Stimulated activated naive B cell treated with anti-CD40 and anti-IgM and Interleukin-4, amounts not matched to agents 10 μg/mL and 1 μg/mL and 100 μg/mL, for 72 hours (primary cell): ENCODE results near the gene USF2.

Source experiments
- ATAC-seq, 2 donors: fragments of 150-1000 bp; cut with Tn5 transposase; replicated peaks; 2 replicates each; pipeline ENCODE4 v1.10.0; 2021; ENCODE audit warnings: moderate library complexity in 1 of 2
- DNase-seq: peaks from one replicate; pipeline ENCODE4 v3.0.0; 2021
- H3K27ac Mint-ChIP-seq: one replicate; pipeline ENCODE4 v1.8.0; 2022; ENCODE audit warnings: mild to moderate bottlenecking, mixed read lengths
- H3K27me3 Mint-ChIP-seq, 2 donors: one replicate each; pipeline ENCODE4 v1.8.0; 2022; ENCODE audit warnings: mixed read lengths in 2 of 2
- H3K36me3 Mint-ChIP-seq, 2 donors: one replicate each; pipeline ENCODE4 v1.8.0; 2022; ENCODE audit warnings: mixed read lengths in 2 of 2, mild to moderate bottlenecking in 1 of 2
- H3K4me1 Mint-ChIP-seq, 2 donors: one replicate each; pipeline ENCODE4 v1.8.0; 2022; ENCODE audit warnings: mixed read lengths in 2 of 2, mild to moderate bottlenecking in 1 of 2
- H3K4me3 Mint-ChIP-seq, 2 donors: one replicate each; pipeline ENCODE4 v1.8.0; 2022; ENCODE audit warnings: mild to moderate bottlenecking in 2 of 2, mixed read lengths in 2 of 2, moderate library complexity in 1 of 2
- H3K9me3 Mint-ChIP-seq, 2 donors: one replicate each; pipeline ENCODE4 v1.8.0; 2022; ENCODE audit warnings: mixed read lengths in 2 of 2, mild to moderate bottlenecking in 1 of 2

USF2 gene

DNA sequence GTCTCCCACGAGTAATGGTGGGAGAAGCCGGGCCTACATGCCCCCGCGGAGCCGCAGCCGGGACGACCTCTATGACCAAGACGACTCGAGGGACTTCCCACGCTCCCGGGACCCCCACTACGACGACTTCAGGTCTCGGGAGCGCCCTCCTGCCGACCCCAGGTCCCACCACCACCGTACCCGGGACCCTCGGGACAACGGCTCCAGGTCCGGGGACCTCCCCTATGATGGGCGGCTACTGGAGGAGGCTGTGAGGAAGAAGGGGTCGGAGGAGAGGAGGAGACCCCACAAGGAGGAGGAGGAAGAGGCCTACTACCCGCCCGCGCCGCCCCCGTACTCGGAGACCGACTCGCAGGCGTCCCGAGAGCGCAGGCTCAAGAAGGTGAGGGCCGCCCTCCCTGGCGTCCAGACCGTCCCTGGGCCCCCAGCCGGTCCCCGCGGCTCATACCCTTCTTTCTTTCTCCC, 1.4 kb upstream of the USF2 start:
- H3K9me3 Mint-ChIP-seq: no peaks in the 10 kb centered on the region
- no peaks in the 10 kb centered on the region for H3K27me3 Mint-ChIP-seq
- H3K4me1 Mint-ChIP-seq: peaks cover 46 to 63% of the 10 kb centered on the region in 2 donors
- ATAC-seq (peak; percentile 20 to 22), DNase-seq (peak; percentile 46)
- H3K4me3 Mint-ChIP-seq: peak overlapping the region; percentile 97 to 99
- H3K27ac Mint-ChIP-seq: peak overlapping the region; percentile 99
- peaks cover 27 to 49% of the 10 kb centered on the region in 2 donors for H3K36me3 Mint-ChIP-seq

DNA sequence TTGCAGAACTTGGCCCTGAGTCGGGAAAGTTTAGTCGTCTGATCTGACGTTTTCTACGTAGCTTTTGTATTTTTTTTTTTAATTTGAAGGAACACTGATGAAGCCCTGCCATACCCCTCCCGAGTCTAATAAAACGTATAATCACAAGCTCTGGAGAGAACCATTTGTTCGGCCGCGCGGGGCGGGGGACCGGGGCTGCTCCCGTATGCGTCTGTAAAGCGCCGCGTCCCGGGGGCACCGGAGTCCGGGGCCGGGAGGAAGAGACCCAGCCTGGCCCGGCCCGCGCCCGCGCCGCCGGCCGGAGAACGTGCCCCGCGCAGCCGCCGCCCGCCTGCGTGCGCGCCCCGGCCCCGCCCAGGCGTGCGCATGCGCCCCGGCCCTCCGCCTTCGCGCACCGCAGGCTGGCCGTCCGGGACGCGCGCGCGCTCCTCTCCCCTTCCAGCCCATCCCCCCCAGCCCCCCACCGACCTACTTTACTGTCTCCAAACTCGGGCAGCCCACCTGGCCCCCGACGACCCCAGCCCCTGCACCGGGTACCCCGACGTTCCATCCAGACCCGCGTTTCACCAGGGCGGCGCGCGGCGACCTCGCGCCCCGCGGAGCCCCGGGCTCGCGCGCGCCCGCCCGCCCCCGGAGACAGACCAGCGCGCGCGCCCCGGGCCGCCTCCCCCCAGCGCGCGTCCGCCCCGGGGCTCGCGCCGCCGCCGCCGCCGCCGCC, 785 bp upstream of the USF2 start:
- peak overlapping the region; percentile 99 for H3K27ac Mint-ChIP-seq
- no peaks in the 10 kb centered on the region for H3K9me3 Mint-ChIP-seq
- no peaks in the 10 kb centered on the region for H3K27me3 Mint-ChIP-seq
- peak; percentile 55 to 63 for ATAC-seq
- peak; percentile 73 for DNase-seq
- peak overlapping the region; percentile 97 to 99 for H3K4me3 Mint-ChIP-seq
- peaks cover 46 to 66% of the 10 kb centered on the region in 2 donors for H3K4me1 Mint-ChIP-seq
- H3K36me3 Mint-ChIP-seq: peaks cover 28 to 50% of the 10 kb centered on the region in 2 donors

DNA sequence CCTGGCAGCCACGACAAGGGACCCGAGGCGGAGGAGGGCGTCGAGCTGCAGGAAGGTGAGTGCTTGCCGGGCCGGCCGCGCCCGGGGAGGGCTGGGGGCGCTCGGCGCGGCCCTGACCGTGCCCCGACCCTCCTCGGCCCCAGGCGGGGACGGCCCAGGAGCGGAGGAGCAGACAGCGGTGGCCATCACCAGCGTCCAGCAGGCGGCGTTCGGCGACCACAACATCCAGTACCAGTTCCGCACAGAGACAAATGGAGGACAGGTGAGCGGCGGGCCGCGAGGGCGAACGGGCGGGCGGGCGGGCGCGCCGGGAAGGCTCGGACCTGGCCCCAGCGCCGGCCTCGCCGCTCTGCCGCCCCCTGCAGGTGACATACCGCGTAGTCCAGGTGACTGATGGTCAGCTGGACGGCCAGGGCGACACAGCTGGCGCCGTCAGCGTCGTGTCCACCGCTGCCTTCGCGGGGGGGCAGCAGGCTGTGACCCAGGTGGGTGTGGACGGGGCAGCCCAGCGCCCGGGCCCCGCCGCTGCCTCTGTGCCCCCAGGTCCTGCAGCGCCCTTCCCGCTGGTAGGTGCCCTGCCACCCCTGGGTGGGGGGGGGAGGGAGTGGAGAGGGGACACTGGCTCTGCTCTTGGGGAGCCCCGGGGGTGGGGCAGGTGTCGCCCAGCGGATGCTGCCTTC, 816 bp downstream of the USF2 start:
- H3K4me3 Mint-ChIP-seq: peak overlapping the region; percentile 77 to 81
- H3K27ac Mint-ChIP-seq: peak overlapping the region; percentile 65
- peaks cover 42 to 66% of the 10 kb centered on the region in 2 donors for H3K36me3 Mint-ChIP-seq
- no peaks in the 10 kb centered on the region for H3K9me3 Mint-ChIP-seq
- ATAC-seq (peak; percentile 78), DNase-seq (peak; percentile 83)
- H3K4me1 Mint-ChIP-seq: peaks cover 47 to 73% of the 10 kb centered on the region in 2 donors
- H3K27me3 Mint-ChIP-seq: no peaks in the 10 kb centered on the region

DNA sequence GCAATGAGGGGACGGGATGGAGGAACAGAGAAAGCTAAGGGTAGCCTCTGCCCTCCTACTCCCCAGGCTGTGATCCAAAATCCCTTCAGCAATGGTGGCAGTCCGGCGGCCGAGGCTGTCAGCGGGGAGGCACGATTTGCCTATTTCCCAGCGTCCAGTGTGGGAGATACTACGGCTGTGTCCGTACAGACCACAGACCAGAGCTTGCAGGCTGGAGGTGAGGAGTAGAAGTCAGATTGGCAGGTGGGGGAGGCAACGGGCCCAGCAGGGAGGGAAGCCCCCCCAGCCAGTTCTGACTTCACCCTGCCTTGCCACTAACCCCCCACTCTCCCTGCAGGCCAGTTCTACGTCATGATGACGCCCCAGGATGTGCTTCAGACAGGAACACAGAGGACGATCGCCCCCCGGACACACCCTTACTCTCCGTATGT, 1.6 kb downstream of the USF2 start:
- Mint-ChIP-seq H3K27me3 (no peaks in the 10 kb centered on the region), H3K9me3 (no peaks in the 10 kb centered on the region), H3K4me1 (peaks cover 39 to 65% of the 10 kb centered on the region in 2 donors), H3K4me3 (no peak overlapping the region), H3K27ac (no peak overlapping the region), H3K36me3 (peaks cover 43 to 66% of the 10 kb centered on the region in 2 donors)
- DNase-seq (no peak), ATAC-seq (no peak)

DNA sequence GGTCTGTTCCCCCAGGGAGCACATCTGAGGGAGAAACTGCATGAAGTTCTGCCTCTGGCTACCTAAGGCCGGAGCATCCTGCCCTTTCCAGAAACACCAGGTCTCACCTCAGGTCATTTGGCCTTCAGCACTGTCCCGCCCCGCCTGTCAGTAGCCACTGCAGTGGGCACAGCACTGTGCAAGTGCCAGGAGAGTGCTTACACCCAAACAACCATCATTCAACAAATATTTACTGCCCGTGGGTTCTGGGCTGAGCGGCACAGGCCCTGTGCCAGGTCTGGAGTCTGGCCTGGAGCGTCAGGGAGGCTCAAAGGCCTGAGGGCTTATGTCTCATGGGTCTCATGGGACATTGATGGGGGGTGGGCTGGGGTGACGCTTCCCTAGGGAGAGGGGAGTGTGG, 2.8 kb downstream of the USF2 start:
- no peak for ATAC-seq
- DNase-seq: no peak
- Mint-ChIP-seq H3K27ac (no peak overlapping the region), H3K27me3 (no peaks in the 10 kb centered on the region), H3K4me1 (peaks cover 30 to 58% of the 10 kb centered on the region in 2 donors), H3K36me3 (peaks cover 49 to 68% of the 10 kb centered on the region in 2 donors), H3K4me3 (peak overlapping the region; percentile 68), H3K9me3 (no peaks in the 10 kb centered on the region)

DNA sequence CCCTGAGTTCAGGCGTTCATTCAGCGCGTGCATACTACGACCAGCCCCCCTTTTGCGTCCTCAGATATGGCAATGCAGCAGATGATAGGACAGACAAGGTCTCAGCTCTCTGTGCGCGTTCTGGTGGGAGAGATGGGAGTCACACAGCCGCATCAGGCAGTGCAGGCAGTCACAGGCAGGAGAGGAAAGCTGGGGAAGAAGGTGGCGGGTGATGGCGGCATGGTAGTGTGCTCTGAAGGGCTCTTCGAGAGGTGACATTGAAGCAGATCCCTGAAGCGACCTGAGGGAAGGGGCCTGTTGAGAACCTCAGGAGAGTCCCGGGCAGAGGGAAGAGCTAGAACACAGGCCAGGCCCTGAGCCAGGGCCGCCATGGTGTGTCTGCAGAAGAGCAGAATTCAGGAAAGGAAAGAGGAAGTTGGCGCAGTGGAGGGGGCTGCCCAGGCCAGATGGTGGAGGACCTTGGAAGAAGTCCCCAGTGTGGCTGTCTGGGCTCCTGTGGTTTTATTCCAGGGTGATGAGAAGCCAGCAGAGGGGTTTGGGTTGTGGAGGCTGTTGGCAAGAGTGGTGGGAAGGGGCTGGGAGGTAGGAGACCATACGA, 3.5 kb downstream of the USF2 start:
- ATAC-seq (no peak), DNase-seq (no peak)
- Mint-ChIP-seq H3K27me3 (no peaks in the 10 kb centered on the region), H3K27ac (peak overlapping the region; percentile 87), H3K4me3 (peak overlapping the region; percentile 68), H3K9me3 (no peaks in the 10 kb centered on the region), H3K36me3 (peaks cover 55 to 71% of the 10 kb centered on the region in 2 donors), H3K4me1 (peaks cover 28 to 59% of the 10 kb centered on the region in 2 donors)

DNA sequence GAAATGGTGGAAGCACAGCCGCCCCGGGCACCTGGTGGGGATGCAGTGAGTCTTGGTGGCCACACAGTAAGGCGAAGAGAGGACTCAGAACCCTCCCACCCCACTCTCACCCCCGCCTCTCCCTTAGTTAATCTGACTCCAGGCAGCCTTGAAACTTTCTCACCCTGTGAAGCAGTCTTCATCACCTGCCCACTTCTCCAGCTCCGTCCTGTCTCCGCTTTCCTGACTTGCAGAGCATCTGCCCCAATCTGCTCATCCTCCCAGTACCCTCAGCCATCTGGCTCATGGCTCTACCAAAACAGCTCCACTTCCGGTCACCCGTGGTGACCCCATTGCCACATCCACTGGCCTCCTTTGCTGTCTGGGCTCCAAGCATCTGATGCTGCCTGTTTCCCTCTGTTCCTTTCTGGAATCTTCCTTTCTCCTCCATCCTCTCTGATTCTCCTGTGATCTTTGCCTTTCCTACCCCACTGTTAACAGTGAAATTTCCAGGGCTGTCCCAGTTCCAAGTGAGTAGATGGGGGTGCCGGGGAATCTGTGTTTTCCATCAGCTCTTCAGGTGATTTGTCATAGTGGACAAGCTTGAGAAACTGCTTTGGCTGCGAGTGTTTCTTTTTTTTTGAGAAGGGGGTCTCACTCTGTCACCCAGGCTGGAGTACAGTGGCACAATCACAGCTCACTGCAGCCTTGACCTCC, 4.3 kb downstream of the USF2 start:
- peak overlapping the region; percentile 83 for H3K27ac Mint-ChIP-seq
- peak overlapping the region; percentile 7 to 13 for H3K4me3 Mint-ChIP-seq
- H3K36me3 Mint-ChIP-seq: peaks cover 54 to 73% of the 10 kb centered on the region in 2 donors
- DNase-seq (no peak), ATAC-seq (no peak)
- H3K4me1 Mint-ChIP-seq: peaks cover 27 to 57% of the 10 kb centered on the region in 2 donors
- H3K27me3 Mint-ChIP-seq: no peaks in the 10 kb centered on the region
- no peaks in the 10 kb centered on the region for H3K9me3 Mint-ChIP-seq

DNA sequence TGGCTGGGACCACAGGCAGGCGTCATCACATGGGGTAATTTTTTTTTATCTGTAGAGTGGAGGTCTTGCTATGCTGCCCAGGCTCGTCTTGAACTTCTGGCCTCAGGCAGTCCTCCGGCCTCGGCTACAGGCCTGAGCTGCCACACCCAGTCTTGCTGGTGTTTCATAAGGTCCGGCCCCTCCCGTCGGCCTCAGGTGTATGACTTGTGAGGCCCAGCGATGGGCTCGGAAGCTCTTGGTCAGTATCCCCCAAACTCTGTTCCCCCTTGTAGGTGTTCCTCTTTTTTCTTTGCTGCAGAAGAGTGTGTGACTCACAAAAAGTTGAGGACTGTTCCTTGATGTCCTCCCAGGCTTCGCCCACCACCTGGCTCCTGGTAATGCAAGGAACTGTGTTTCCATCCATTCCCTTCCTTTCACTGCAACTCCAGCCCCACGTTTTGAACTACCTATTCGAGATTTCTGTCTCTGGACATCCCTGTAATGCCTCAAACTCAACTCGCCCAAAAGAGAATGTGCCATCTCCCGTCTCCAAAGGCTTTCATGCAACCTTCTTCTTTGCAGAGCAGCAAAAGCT, 5.0 kb downstream of the USF2 start:
- ATAC-seq: no peak
- no peak for DNase-seq
- Mint-ChIP-seq H3K36me3 (peaks cover 55 to 77% of the 10 kb centered on the region in 2 donors), H3K9me3 (no peaks in the 10 kb centered on the region), H3K4me3 (no peak overlapping the region), H3K27ac (peak overlapping the region; percentile 42), H3K27me3 (no peaks in the 10 kb centered on the region), H3K4me1 (peaks cover 27 to 57% of the 10 kb centered on the region in 2 donors)

DNA sequence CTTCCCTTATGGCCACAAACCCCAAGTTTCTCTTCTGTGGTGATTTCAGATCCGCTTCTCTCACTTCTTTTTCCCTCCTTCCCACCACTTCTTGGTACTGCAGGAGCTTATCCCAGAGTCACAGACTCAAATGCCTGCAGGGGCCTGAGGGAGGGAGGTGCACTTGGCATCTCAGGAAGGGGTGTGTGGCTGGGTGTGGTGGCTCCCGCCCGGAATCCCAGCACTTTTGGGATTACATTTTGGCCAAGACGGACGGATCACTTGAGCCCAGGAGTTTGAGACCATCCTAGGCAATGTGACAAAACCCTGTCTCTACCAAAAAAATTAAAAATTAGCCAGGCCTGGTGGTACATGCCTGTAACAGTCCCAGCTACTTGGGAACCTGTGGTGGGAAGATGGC, 5.6 kb downstream of the USF2 start:
- DNase-seq: no peak
- Mint-ChIP-seq H3K36me3 (peaks cover 58 to 79% of the 10 kb centered on the region in 2 donors), H3K4me3 (no peak overlapping the region), H3K4me1 (peaks cover 27 to 62% of the 10 kb centered on the region in 2 donors), H3K9me3 (no peaks in the 10 kb centered on the region), H3K27ac (no peak overlapping the region), H3K27me3 (no peaks in the 10 kb centered on the region)
- no peak for ATAC-seq

DNA sequence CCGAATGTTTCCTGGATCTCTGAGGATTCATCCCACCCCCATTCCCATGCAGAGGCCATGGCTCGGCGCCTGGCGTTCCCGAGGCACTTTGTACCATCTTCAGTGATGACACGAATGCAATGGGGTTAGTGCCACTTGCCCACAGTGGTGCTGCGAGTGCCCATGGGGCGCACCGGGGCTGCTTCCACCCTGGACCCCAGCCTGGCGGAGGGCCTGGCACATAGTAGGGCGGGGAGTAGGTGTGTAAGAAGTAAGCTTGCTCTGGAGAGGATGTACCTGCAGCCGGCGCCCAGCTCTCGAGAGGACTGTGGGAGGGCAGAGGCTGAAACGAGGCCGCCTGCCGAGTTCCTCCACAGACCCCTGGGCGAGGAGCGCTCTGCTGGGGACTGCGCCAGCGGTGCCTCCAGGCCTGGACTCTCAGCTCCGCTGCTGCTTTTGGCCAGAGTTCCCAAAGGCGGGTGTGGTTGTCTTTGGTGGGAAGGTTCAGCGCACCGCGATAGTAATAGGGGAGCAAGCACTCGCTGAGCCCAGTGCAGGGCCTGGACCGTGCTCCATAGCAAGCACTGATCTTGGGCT, 8.0 kb downstream of the USF2 start:
- Mint-ChIP-seq H3K4me3 (no peak overlapping the region), H3K4me1 (peaks cover 32 to 70% of the 10 kb centered on the region in 2 donors), H3K9me3 (no peaks in the 10 kb centered on the region), H3K36me3 (peaks cover 57 to 70% of the 10 kb centered on the region in 2 donors), H3K27me3 (no peaks in the 10 kb centered on the region), H3K27ac (no peak overlapping the region)
- no peak for ATAC-seq
- DNase-seq: no peak

DNA sequence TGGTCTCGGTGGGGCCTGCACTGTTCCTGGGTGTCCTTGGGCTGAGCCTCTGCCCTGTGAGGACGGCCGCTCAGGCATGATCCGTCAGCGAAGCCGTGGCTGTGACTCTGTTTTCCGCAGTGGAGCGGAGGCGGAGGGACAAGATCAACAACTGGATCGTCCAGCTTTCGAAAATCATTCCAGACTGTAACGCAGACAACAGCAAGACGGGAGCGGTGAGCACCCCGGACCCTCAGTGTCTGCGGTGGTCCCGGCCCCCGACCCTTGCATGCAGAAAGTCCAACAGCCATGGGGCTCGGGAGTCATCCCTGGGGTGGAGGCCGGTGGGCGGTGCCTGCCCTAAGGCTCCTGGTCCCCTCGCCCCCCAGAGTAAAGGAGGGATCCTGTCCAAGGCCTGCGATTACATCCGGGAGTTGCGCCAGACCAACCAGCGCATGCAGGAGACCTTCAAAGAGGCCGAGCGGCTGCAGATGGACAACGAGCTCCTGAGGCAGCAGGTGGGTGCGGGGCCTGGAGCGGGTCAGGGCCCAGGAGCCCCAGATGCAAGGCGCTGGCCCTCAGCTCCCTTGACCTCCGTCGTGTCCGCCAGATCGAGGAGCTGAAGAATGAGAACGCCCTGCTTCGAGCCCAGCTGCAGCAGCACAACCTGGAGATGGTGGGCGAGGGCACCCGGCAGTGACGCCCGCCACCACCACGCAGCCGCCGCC, 10.0 kb downstream of the USF2 start:
- ATAC-seq (no peak), DNase-seq (no peak)
- no peaks in the 10 kb centered on the region for H3K9me3 Mint-ChIP-seq
- peaks cover 44 to 52% of the 10 kb centered on the region in 2 donors for H3K36me3 Mint-ChIP-seq
- H3K4me3 Mint-ChIP-seq: no peak overlapping the region
- no peaks in the 10 kb centered on the region for H3K27me3 Mint-ChIP-seq
- peaks cover 36 to 70% of the 10 kb centered on the region in 2 donors for H3K4me1 Mint-ChIP-seq
- H3K27ac Mint-ChIP-seq: no peak overlapping the region

DNA sequence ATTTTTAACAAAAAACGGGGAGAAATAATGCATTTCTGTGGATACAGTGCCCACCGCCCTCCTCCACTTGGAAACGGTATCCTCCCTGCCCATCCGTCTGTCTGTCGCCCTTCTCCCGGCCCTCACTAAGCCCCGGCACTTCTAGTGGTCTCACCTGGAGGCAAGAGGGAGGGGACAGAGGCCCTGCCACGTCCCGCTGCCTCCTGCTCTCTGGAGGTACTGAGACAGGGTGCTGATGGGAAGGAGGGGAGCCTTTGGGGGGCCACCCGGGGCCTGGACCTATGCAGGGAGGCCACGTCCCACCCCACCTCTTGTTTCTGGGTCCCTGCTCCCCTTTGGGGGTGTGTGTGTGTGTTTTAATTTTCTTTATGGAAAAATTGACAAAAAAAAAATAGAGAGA, 10.6 kb downstream of the USF2 start:
- ATAC-seq (no peak), DNase-seq (no peak)
- Mint-ChIP-seq H3K27ac (no peak overlapping the region), H3K4me1 (peaks cover 32 to 67% of the 10 kb centered on the region in 2 donors), H3K4me3 (no peak overlapping the region), H3K27me3 (no peaks in the 10 kb centered on the region), H3K36me3 (peaks cover 38 to 46% of the 10 kb centered on the region in 2 donors), H3K9me3 (no peaks in the 10 kb centered on the region)
